Endothelial cell of umbilical vein (primary cell): ENCODE measurements around the gene KLF2. TPM values are rescaled to one million over a fixed set of nuclear protein-coding genes. Genes with fewer than 3 reads are reported as not detected.

Experiments
- BruUV-seq: library from RNA; stranded (reverse); fragments of 400-500 nt; replicated peaks from 2 replicates; lab custom pipeline; 2021; lab: Mats Ljungman, UMichigan
- CTCF ChIA-PET: fragments of 300-600, 350-600 bp; sonication (Branson Sonifier 250); formaldehyde crosslinking; loops from one replicate; lab custom pipeline; 2021; ENCODE audit warnings: antibody characterized with exemption, inconsistent platforms; lab: Charles Lee
- POLR2A ChIA-PET: fragments of 300-600, 350-600 bp; sonication (Branson Sonifier 250); formaldehyde crosslinking; loops from one replicate; lab custom pipeline; 2021; ENCODE audit warnings: antibody characterized with exemption, inconsistent platforms; lab: Charles Lee
- DNase-seq: peaks from one replicate; pipeline ENCODE4 v3.0.0-alpha.2; 2011; ENCODE audit warnings: low read depth, low spot score
- FAIRE-seq: peaks from 2 replicates; lab custom pipeline; 2011; peaks lifted over from hg19 to GRCh38; lab: Jason Lieb, UNC
- H2AFZ ChIP-seq: 2 replicates; pipeline ENCODE4 v1.6.0; 2012; ENCODE audit warnings: low read depth, low read length, control low read depth, inconsistent platforms
- H3K27ac ChIP-seq: 2 replicates; pipeline ENCODE4 v1.5.1; 2011; ENCODE audit warnings: low read depth, mild to moderate bottlenecking, control low read depth, low read length, moderate library complexity; ENCODE audit not compliant: insufficient read depth
- H3K27me3 ChIP-seq, 2 experiments: 2 replicates each; pipeline versions ENCODE4 v1.6.0 to v1.6.1; 2011; ENCODE audit warnings: low read length in 2 of 2, mixed read lengths in 1 of 2; ENCODE audit not compliant: control insufficient read depth in 2 of 2, insufficient read depth in 2 of 2
- H3K36me3 ChIP-seq, 2 experiments: 2 replicates in 1 of 2; 3 replicates in 1 of 2; pipeline ENCODE4 v1.5.1; 2011; ENCODE audit warnings: low read length in 2 of 2, mild to moderate bottlenecking in 1 of 2, moderate library complexity in 1 of 2; ENCODE audit not compliant: control insufficient read depth in 2 of 2, insufficient read depth in 2 of 2; ENCODE audit errors: extremely low read depth in 1 of 2
- H3K4me1 ChIP-seq: 3 replicates; pipeline ENCODE4 v1.5.1; 2011; ENCODE audit warnings: mild to moderate bottlenecking, low read length; ENCODE audit not compliant: control insufficient read depth, insufficient read depth; ENCODE audit errors: extremely low read depth
- H3K4me2 ChIP-seq: 2 replicates; pipeline ENCODE4 v1.6.1; 2011; ENCODE audit warnings: low read length, control low read depth, mixed read lengths; ENCODE audit not compliant: insufficient read depth
- H3K4me3 ChIP-seq, 3 experiments: fragments of 200-600 bp in 1 of 3; sonication (generic), shearing (Covaris generic) in 1 of 3; replicated peaks in 1 of 3; 2 replicates each; pipeline ENCODE4 v1.5.1; 2011 to 2016; ENCODE audit warnings: control low read depth in 3 of 3, low read length in 3 of 3, mild to moderate bottlenecking in 2 of 3, inconsistent platforms in 1 of 3, low read depth in 1 of 3, moderate library complexity in 1 of 3; ENCODE audit not compliant: insufficient read depth in 1 of 3
- H3K79me2 ChIP-seq: 2 replicates; pipeline ENCODE4 v1.6.0; 2012; ENCODE audit warnings: low read length, inconsistent platforms; ENCODE audit not compliant: control insufficient read depth, insufficient read depth
- H3K9ac ChIP-seq: replicated peaks from 2 replicates; pipeline ENCODE3; 2011; ENCODE audit warnings: low read length, control low read depth; ENCODE audit not compliant: insufficient read depth; ENCODE audit errors: extremely low read depth
- H3K9me1 ChIP-seq: replicated peaks from 3 replicates; pipeline ENCODE4 v1.6.0; 2011; ENCODE audit warnings: mild to moderate bottlenecking, low read length; ENCODE audit not compliant: control insufficient read depth, insufficient read depth; ENCODE audit errors: extremely low read depth
- H3K9me3 ChIP-seq: replicated peaks from 2 replicates; pipeline ENCODE4 v1.5.1; 2012; ENCODE audit warnings: low read length, inconsistent platforms; ENCODE audit not compliant: control insufficient read depth, insufficient read depth
- H4K20me1 ChIP-seq: replicated peaks from 2 replicates; pipeline ENCODE3; 2011; ENCODE audit warnings: mild to moderate bottlenecking, low read length; ENCODE audit not compliant: control insufficient read depth, insufficient read depth; ENCODE audit errors: extremely low read depth
- FOS ChIP-seq: IDR thresholded peaks from 2 replicates; pipeline ENCODE4 v1.6.1; 2011; ENCODE audit warnings: mild to moderate bottlenecking, low read length, moderate library complexity, borderline replicate concordance; ENCODE audit not compliant: insufficient read depth
- GATA2 ChIP-seq: IDR thresholded peaks from 2 replicates; pipeline ENCODE4 v1.7.0; 2011; ENCODE audit warnings: low read depth, mild to moderate bottlenecking, moderate library complexity, mixed read lengths, low read length; ENCODE audit not compliant: insufficient read length, insufficient read depth
- JUN ChIP-seq: IDR thresholded peaks from 2 replicates; pipeline ENCODE4 v1.6.1; 2011; ENCODE audit warnings: borderline replicate concordance, low read depth; ENCODE audit not compliant: insufficient read length, insufficient read depth
- MYC ChIP-seq: IDR thresholded peaks from one replicate; pipeline ENCODE4 v1.6.1; 2011; ENCODE audit warnings: mild to moderate bottlenecking, low read depth, low read length
- POLR2A ChIP-seq: IDR thresholded peaks from 2 replicates; pipeline ENCODE4 v1.6.1; 2012; ENCODE audit warnings: low read depth, mild to moderate bottlenecking, control low read depth, low read length
- POLR2AphosphoS5 ChIP-seq: IDR thresholded peaks from 2 replicates; pipeline ENCODE4 v1.6.1; 2012; ENCODE audit warnings: low read depth, mild to moderate bottlenecking, control low read depth, low read length, moderate library complexity; ENCODE audit not compliant: insufficient read depth
- dilution Hi-C: fragments of 300-500 bp; cut with MboI; formaldehyde crosslinking; loops from one replicate; pipeline ENCODE4 v1.15.0; 2019; ENCODE audit warnings: low sequenced_read_pairs; ENCODE audit not compliant: extremely low pct_ligation_motif_present
- intact Hi-C: fragments of 100-400 bp; cut with micrococcal nuclease; formaldehyde crosslinking; loops from one replicate; pipeline ENCODE4 v1.10.0; 2022
- polyA plus RNA-seq, 4 experiments: library from polyadenylated mRNA; depleted of rRNA in 3 of 4; stranded (reverse) in 3 of 4; unstranded in 1 of 4; fragments of >200 nt; gene quantifications; 2 replicates each; pipeline versions ENCODE4 v1.2.1 to v1.2.3, GENCODE V29; 2011 to 2012; ENCODE audit warnings: missing spikeins in 1 of 4
- total RNA-seq: library from RNA; stranded (reverse); gene quantifications from 2 replicates; pipeline ENCODE4 v1.2.3, GENCODE V29; 2021
- TF ChIP-seq, protein P1 (sequence below), 2 donors: IDR thresholded peaks; 1 replicate in 1 of 2; 2 replicates in 1 of 2; pipeline ENCODE4 v1.5.1; 2011; ENCODE audit warnings: low read length in 2 of 2, mild to moderate bottlenecking in 2 of 2, moderate library complexity in 2 of 2, control low read depth in 1 of 2, inconsistent platforms in 1 of 2, low read depth in 1 of 2; ENCODE audit not compliant: insufficient read depth in 1 of 2; ENCODE audit errors: extremely low read depth in 1 of 2

Gene KLF2
- total and polyA plus RNA-seq, 2 donors (not counting 3 experiments of a cell fraction or from before 2014, with no cell fraction given): 23.4 to 30.3 TPM

GRCh38 chr19:16360738-16361137, 36.1 kb downstream of the KLF2 start:
- H3K9me1 ChIP-seq: no peaks in the 10 kb centered on the region
- intact Hi-C loops (no loop called here), dilution Hi-C loops (loop anchor here (25.0 kb wide), 1 partner anchor 148 kb away; no protein-coding TSS in a partner anchor)
- H3K79me2 ChIP-seq: no peaks in the 10 kb centered on the region
- no peak overlapping the region for H3K4me2 ChIP-seq
- FAIRE-seq: no peak
- H2AFZ ChIP-seq: no peak overlapping the region
- H3K4me1 ChIP-seq: peaks cover 3% of the 10 kb centered on the region
- no peak for DNase-seq
- TF ChIP-seq POLR2AphosphoS5 (no peak), JUN (no peak), MYC (no peak), FOS (no peak), GATA2 (no peak), POLR2A (no peak)
- TF ChIP-seq, protein P1, sequence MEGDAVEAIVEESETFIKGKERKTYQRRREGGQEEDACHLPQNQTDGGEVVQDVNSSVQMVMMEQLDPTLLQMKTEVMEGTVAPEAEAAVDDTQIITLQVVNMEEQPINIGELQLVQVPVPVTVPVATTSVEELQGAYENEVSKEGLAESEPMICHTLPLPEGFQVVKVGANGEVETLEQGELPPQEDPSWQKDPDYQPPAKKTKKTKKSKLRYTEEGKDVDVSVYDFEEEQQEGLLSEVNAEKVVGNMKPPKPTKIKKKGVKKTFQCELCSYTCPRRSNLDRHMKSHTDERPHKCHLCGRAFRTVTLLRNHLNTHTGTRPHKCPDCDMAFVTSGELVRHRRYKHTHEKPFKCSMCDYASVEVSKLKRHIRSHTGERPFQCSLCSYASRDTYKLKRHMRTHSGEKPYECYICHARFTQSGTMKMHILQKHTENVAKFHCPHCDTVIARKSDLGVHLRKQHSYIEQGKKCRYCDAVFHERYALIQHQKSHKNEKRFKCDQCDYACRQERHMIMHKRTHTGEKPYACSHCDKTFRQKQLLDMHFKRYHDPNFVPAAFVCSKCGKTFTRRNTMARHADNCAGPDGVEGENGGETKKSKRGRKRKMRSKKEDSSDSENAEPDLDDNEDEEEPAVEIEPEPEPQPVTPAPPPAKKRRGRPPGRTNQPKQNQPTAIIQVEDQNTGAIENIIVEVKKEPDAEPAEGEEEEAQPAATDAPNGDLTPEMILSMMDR (IDR thresholded peaks at IDR 0.05; ENCODE audit: extremely low read depth in 1 of 2, insufficient read depth in 1 of 2, low read depth in 1 of 2, low read length in 2 of 2): no peak
- no peaks in the 10 kb centered on the region for H3K27me3 ChIP-seq
- no peaks in the 10 kb centered on the region for H3K36me3 ChIP-seq
- ChIA-PET CTCF (interaction anchor here (1.0 to 2.8 kb wide), 5 partner anchors 13 to 32 kb away, joined by 3 to 15 read pairs (median 4); no protein-coding TSS in a partner anchor), POLR2A (no interaction called here)
- H3K27ac ChIP-seq: no peak overlapping the region
- no peak overlapping the region for H3K4me3 ChIP-seq
- no TSS peak for BruUV-seq
- no peaks in the 10 kb centered on the region for H4K20me1 ChIP-seq
- H3K9ac ChIP-seq: no peak overlapping the region
- no peaks in the 10 kb centered on the region for H3K9me3 ChIP-seq
